HG03378 (cell line): ENCODE measurements around the gene MADCAM1.
"Not testable (repeated sequence)": the region's sequence is repeated elsewhere in the genome, so short reads cannot be mapped to it uniquely, and the experiment has no call there.

Source experiments
- ATAC-seq: cut with Tn5 transposase; IDR thresholded peaks from one replicate; pipeline ENCODE4 v1.9.1; 2021; ENCODE audit warnings: mild to moderate bottlenecking, moderate library complexity; ENCODE audit not compliant: unreplicated experiment

Gene MADCAM1

GRCh38 chr19:496112-496665 is at the start of gene MADCAM1:
Gene MADCAM1 (plus strand): TSS chr19:496486. CDS start chr19:496500, 14 bp downstream.
- ATAC-seq = no peak

DNA sequence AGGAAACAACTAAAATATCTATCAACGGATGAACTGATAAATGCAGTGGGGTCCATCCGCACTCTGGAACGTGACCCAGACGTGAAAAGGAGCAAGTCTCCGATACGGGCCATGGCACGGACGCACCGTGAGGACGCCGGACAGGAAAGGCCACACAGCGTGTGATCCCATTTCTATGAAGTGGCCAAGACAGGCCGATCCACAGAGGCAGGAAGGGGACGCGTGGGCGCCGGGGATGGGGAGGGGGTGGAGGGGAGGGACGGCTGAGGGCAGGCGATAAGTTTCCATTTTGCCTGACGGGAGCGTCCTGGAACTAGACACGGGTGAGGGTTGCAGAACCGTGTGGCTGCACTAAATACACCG is 49.2 kb upstream of the MADCAM1 start:
- ATAC-seq = no peak

DNA sequence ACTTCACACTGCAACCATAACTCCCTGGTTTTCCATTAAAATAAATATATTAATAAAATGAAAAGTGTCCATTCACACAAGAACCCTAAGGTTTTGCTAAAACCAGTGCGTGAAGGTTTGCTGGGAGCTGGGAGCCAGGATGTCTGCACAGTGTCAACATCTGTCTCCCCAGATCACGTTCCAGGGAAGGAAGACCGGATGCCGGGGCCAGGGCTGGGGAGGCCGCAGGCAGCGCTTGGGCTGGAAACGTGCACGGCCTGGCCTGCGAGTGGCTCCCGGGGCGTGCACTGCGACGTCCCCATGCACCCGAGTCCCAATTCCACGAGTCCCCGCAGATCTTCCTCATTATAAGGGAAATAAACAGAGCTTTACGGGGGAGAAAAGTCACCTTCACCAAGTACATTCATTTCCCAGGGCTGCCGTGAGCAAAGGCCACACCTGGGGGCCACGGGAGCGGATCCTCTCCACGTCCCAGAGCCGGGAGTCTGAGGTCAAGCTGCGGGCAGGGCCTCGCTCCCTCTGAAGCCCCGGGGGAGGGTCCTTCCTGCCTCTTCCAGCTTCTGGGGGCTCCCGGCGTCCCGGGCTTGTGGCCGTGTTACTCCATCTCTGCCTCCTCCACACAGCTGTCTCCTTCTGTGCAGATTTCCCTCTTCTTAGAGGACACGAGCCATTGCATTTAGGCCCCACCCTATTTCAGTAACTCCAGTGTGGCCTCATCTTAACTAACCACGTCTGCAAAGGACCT is 48.3 kb upstream of the MADCAM1 start:
- no peak for ATAC-seq

DNA sequence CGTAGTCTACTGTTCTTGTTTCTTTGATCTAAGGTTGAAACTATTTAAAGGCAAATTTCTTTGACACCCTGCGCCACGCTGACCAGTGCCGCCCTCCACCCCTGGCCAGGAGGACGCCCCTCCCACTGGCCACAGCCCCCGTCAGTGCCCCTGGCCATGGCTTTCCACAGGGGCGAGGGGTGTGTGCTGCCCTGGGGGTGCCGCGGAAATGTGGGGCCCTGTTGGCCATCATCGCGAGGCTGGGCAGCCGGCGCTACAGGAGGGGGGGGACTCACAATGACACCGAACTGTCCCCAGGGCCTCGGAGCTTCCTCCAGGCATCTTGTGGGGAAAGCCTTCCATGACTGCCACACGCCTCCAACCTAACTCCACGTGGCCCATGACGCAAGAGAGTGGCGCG is 46.4 kb upstream of the MADCAM1 start:
- ATAC-seq = no peak

DNA sequence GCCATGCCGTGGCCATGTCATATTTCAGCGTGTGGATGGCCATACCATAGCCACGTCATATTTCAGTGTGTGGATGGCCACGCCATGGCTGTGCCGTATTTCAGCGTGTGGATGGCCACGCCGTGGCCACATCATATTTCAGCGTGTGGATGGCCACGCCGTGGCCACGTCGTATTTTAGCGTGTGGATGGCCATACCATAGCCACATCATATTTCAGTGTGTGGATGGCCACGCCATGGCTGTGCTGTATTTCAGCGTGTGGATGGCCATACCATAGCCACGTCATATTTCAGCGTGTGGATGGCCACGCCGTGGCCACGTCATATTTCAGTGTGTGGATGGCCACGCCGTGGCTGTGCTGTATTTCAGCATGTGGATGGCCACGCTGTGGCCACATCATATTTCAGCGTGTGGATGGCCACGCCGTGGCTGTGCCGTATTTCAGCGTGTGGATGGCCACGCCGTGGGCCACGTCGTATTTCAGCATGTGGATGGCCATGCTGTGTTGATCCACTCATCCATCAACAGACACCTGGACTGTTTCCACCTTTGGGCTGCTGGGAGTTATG is 45.3 kb upstream of the MADCAM1 start:
- ATAC-seq = not testable (repeated sequence)

- no peak for ATAC-seq
These were observed 43.5 kb upstream of the MADCAM1 start for GRCh38 chr19:452829-453228.

DNA sequence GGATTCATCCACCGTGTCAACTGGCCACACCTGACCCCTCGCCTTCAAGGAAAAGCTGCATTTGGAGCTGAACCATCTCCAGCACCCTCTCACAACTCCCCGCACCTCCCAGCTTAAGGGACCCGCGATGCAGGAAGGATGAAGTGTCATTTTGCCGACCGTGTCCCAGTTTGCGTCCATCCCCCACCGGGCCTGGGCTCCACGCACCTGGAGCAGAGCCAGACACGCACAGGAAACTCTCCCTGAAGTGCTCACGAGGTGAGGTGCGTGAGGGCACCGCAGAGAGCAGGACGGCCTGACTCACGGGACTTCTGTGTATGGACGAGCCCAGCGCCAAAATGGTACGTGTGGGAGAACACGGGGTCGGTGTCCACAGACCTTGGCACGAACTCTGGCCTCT is 42.7 kb upstream of the MADCAM1 start:
- no peak for ATAC-seq

DNA sequence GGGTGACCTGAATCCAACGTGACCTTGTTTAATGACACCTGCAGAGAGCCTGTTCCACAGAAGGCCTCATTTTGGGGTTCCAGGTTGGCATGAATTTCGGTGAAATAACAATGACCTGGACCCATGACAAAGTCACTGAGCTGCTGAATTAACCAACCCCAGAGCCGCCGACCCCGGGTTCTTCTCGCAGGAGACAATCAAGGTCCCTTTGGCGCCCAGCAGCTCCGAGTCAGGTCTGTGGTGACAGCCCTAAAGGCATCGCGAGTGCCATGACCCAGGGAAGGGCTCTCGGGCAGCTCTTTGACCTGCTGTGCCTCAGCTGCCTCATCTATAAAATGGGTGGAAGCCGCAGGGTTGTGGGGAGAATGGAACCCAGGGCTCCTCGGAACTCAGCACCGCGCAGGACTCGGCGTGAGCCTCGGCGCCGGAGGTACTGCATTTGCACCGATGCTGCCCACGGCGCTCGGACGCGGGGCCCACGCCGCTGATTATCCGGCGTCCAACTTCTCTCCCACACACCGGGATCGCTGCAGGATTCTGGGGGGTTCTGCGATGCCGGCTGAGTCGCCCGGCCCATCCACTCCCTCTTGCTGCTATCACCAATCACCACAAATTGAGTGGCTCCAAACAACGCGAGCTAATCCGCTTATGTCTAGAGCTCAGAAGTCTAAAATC is 41.1 kb upstream of the MADCAM1 start:
- no peak for ATAC-seq

- ATAC-seq = no peak
These were observed 40.3 kb upstream of the MADCAM1 start for GRCh38 chr19:455851-456546.

DNA sequence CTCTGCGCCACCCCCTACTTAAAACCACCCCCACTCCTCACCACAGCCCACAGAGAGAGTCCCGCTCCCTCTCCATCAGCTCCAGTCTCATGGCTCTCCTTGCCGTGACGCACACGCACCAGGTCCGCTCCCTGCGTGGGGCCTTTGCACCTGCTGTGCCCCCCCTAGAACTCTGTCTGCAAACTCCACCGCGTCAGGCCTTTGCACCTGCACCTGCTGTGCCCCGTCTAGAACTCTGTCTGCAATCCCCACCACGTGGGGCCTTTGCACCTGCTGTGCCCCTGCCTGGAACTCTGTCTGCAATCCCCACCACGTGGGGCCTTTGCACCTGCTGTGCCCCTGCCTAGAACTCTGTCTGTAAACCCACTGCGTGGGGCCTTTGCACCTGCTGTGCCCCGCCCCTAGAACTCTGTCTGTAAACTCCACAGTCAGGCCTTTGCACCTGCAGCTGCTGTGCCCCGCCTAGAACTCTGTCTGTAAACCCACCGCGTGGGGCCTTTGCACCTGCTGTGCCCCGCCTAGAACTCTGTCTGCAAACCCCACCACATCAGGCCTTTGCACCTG is 39.7 kb upstream of the MADCAM1 start:
- no peak for ATAC-seq

DNA sequence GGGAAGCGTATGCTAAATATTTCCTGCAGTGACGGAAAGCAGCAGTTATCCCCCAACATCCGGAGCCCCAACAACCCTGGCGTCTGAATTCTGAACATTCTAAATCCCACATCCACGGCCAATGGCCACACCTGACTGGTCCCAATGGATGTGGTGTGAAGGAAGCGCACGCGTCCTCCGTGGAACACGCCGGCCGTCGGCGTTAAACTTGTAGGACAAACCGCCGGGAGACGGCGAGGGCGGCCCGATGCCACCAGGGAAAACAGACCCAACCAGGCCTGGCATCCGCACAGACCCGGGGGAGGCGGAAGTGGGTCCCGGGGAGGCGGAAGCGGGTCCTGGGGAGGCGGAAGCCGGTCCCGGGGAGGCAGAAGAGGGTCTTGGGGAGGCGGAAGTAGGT is 38.6 kb upstream of the MADCAM1 start:
- no peak for ATAC-seq

DNA sequence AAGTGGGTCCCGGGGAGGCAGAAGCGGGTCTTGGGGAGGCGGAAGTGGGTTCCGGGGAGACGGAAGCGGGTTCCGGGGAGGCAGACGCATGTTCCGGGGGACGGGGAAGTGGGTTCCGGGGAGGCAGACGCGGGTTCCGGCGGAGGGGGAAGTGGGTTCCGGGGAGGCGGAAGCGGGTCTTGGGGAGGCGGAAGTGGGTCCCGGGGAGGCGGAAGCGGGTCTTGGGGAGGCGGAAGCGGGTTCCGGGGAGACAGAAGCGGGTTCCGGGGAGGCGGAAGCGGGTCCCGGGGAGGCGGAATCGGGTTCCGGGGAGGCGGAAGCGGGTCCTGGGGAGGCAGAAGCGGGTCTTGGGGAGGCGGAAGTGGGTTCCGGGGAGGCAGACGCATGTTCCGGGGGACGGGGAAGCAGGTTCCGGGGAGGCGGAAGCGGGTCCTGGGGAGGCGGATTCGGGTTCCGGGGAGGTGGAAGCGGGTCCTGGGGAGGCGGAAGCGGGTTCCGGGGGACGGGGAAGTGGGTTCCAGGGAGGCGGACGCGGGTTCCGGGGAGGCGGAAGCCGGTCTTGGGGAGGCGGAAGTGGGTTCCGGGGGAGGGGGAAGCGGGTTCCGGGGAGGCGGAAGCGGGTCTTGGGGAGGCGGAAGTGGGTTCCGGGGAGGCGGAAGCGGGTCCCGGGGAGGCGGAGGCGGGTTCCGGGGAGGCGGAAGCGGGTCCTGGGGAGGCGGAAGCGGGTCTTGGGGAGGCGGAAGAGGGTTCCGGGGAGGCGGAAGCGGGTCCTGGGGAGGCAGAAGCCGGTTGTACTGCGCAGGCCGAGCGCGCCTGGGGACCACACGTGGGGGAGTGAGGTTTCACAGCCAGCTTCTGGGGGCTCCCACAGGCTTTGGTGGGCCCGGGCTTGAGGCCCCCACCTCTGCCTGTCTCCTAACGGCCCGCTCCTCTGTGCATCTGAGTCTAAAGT is 37.9 kb upstream of the MADCAM1 start:
- no peak for ATAC-seq

DNA sequence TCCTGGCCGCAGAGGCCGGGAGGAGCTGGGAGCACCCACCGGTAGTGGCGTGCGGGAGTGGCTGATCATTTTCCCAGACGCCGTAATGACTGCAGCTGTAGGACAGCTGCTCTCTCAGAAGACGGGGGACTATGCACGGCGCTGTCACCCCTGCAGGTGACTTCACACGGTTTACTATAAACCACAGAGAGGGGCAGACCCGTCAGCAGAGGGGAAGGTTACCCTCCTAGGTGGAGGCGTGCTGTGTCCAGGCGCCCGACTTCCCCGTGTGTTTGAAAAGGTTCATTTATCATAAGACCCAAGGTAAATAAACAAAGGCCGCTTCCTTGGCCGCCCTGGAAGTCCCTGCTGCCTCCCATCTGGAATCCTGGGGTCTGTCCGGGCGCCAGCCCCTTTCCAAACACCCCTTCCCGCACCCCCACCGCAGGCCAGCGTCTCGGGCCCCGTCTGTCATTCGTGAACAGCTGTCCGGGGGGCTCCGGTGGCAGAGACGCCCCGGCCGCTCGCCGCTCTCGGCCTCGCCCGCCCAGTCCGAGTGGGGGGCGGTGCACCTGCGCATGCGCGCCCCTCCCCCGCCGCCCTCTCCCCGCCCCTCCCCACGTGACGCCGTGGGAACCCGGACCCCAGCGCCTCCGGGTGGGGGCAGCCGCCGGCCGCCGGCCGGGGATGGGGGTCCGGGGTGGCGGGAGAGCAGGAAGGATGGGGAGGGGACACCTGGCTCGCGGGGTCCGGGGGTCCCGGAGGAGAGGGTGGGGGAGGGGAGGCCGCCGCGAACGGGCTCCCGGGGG is 36.4 kb upstream of the MADCAM1 start:
- no peak for ATAC-seq

- no peak for ATAC-seq
These were observed 35.2 kb upstream of the MADCAM1 start, which contains the start of gene SHC2 for GRCh38 chr19:460877-461720. Gene SHC2 (minus strand): TSS chr19:461033. CDS start chr19:460996, 37 bp downstream.

GRCh38 chr19:461721-462551 is 34.4 kb upstream of the MADCAM1 start:
- no peak for ATAC-seq

DNA sequence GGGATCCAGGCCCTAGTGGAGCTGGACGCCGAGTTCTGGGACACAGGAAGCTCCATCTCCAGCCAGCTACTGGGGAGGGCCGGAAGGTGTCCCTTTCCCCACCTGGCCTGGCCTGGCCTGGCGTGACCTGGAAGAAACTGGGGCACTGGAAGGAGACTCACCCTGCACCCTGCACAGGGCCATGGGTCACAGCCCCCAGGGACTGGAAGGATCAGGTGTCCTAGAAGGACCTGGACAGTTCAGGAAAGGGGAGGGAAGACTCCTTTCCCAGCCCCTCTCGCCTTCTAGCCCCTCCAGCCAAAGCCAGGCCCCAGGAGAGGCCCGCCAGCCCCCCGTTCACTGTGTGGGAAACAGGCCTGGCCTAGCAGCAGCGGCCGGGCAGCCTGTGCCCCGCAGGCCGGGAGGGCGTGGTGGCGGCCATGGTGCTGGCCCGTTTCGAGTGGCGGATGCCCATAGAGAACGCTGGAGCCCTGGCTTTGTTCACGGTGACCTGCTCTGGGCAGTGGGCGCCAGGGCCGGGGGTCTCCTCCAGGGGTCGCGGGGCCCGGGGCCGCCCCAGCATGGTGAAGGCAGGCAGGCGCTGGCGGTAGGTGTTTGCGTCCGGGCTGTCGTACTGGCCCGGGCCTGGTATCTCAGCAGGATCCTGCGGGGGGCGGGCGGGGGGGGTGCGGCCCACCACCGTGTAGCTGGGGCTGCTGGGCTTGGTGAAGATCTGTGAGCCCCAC is 32.6 kb upstream of the MADCAM1 start:
- ATAC-seq = no peak

DNA sequence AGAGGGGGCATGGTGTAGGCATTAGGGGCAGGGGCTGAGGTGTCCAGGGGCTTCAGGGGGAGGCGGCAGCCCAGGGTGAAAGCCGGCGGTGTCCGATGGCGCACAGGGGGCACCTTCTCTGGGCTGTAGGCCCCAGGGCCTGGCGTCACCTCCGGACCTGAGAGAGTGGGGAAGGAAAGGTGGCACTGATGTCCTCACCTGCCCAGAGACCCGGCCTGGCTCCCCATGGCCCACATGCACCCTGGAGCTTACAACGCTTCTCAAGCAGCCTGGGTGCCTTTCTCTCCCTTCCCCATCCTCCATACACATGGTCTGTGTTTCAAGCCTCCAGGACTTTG is 32.1 kb upstream of the MADCAM1 start:
- ATAC-seq = no peak
